ENCODE data around the gene SALL1.

DNA sequence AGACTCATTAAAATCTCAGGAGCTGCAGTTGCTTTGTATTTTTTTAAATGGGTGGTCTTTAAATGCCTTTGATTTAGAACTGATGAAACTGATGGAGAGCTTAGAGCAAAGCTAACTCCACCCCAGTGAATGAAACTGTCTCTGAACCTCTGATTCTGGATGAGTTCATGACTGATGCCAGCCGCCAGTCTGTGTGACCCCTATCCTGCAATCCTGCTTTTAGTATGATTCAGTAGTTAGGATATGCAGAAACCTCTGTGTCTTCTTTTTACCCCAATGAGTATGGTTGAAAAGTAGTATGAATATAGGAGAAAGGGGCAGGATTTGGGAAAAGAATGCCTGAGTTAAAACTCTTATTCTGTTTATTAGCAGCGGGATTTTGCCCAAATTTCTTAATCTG, 12.3 kb upstream of the SALL1 start:
- TF ChIP-seq POLR2AphosphoS5 (IDR thresholded peaks at IDR 0.05) (no peak), CTCF (IDR thresholded peaks at IDR 0.05) (no peak), EP300 (IDR thresholded peaks at IDR 0.05) (no peak)

Data from suprapubic skin (tissue), 4 donors.